HG02571 (cell line): Measurements from ENCODE around the gene EMC1.
"Not testable (repeated sequence)": the region's sequence is repeated elsewhere in the genome, so short reads cannot be mapped to it uniquely, and the experiment has no call there.

Experiments
- ATAC-seq: cut with Tn5 transposase; IDR thresholded peaks from one replicate; pipeline ENCODE4 v1.9.1; 2021; ENCODE audit warnings: mild to moderate bottlenecking, moderate library complexity; ENCODE audit not compliant: unreplicated experiment

The EMC1 gene

GRCh38 chr1:19251305-19252196 is at the start of gene EMC1, which contains the start of gene MRTO4:
TSS of gene EMC1 (minus strand) at chr1:19251524. CDS start at chr1:19251509, 15 bp downstream.
TSS of gene MRTO4 (plus strand) at chr1:19251805. CDS start at chr1:19251836, 31 bp downstream.
- ATAC-seq: peak; percentile 77

GRCh38 chr1:19300211-19300610 is 48.9 kb upstream of the EMC1 start:
- ATAC-seq: no peak

GRCh38 chr1:19294638-19295037 is 43.3 kb upstream of the EMC1 start:
- no peak for ATAC-seq

- no peak for ATAC-seq
Measured at GRCh38 chr1:19289244-19289643, 37.9 kb upstream of the EMC1 start.

- not testable (repeated sequence) for ATAC-seq
Measured at GRCh38 chr1:19288324-19289241, 37.3 kb upstream of the EMC1 start, which contains the start of gene AKR7A3. TSS of gene AKR7A3 (minus strand) at chr1:19288770. CDS start at chr1:19288709, 61 bp downstream.

- ATAC-seq: no peak
Measured at GRCh38 chr1:19287436-19288185, 36.3 kb upstream of the EMC1 start.

GRCh38 chr1:19285807-19286206 is 34.5 kb upstream of the EMC1 start:
- ATAC-seq: not testable (repeated sequence)

- ATAC-seq: not testable (repeated sequence)
Measured at GRCh38 chr1:19285366-19285765, 34.0 kb upstream of the EMC1 start.

- no peak for ATAC-seq
Measured at GRCh38 chr1:19284881-19285280, 33.6 kb upstream of the EMC1 start.

GRCh38 chr1:19283891-19284290 is 32.6 kb upstream of the EMC1 start:
- ATAC-seq: no peak

- no peak for ATAC-seq
Measured at GRCh38 chr1:19274636-19275035, 23.3 kb upstream of the EMC1 start.

GRCh38 chr1:19273844-19274531 is 22.7 kb upstream of the EMC1 start:
- not testable (repeated sequence) for ATAC-seq

- ATAC-seq: no peak
Measured at GRCh38 chr1:19273106-19273843, 22.0 kb upstream of the EMC1 start.

GRCh38 chr1:19272064-19272463 is 20.7 kb upstream of the EMC1 start:
- no peak for ATAC-seq

GRCh38 chr1:19270343-19270730 is 19.0 kb upstream of the EMC1 start:
- not testable (repeated sequence) for ATAC-seq

- not testable (repeated sequence) for ATAC-seq
Measured at GRCh38 chr1:19269427-19270342, 18.4 kb upstream of the EMC1 start.

GRCh38 chr1:19268445-19268844 is 17.1 kb upstream of the EMC1 start:
- no peak for ATAC-seq

- ATAC-seq: no peak
Measured at GRCh38 chr1:19262744-19263143, 11.4 kb upstream of the EMC1 start.
